Measurements from ENCODE around the gene MAD1L1. TPM values are rescaled to one million over a fixed set of nuclear protein-coding genes. Genes with fewer than 3 reads are reported as not detected.

Gene MAD1L1
- total and polyA plus RNA-seq, 2 of the 13 experiments (the other 11 are each of a cell fraction or from before 2014, with no cell fraction given), result 17.4 to 64.7 TPM

DNA sequence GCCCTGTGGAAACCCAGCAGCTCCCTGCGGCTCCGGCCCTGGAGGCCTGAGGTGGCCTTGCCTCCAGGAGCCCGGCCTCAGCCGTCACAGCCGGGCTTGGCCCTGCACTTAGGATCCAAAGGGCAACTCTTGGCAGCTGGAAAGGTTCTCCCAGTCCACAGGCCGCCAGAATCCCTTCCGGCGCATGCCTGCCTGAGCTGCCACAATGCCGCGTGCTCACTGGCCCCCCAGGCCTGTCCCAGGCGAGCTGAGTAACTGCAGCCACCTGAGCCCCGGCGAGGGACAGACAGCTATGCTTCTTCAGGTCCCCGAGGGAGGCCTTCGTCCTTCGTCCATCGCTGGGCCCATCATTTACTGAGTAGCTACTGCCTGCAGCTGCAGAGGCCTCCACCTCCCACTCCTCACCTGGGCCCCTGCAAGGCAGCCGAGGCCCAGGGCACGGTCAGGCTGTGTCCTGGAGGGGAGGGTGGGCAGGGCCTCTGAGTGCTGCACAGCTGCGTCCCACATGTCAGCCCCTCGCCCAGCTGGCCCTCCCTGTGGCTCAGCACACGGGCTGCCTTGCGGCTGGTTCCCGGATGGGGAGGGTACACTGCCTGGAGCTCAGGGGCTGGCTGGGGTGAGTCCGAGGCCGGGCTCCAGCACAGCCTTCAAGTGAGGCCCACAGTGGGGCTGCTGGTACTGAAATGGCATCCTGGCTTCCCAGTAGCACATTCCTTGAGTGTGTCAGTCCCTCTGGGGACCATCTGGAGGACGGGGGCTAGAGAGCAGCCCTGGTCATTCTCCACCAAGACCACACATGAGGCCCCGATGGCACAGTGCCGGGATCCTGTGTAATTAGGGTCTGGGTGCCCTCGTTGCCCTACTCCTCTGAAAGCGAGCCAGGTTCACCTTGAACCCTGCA lies 390.2 kb downstream of the MAD1L1 start (continued):
- TF ChIP-seq, protein P1, sequence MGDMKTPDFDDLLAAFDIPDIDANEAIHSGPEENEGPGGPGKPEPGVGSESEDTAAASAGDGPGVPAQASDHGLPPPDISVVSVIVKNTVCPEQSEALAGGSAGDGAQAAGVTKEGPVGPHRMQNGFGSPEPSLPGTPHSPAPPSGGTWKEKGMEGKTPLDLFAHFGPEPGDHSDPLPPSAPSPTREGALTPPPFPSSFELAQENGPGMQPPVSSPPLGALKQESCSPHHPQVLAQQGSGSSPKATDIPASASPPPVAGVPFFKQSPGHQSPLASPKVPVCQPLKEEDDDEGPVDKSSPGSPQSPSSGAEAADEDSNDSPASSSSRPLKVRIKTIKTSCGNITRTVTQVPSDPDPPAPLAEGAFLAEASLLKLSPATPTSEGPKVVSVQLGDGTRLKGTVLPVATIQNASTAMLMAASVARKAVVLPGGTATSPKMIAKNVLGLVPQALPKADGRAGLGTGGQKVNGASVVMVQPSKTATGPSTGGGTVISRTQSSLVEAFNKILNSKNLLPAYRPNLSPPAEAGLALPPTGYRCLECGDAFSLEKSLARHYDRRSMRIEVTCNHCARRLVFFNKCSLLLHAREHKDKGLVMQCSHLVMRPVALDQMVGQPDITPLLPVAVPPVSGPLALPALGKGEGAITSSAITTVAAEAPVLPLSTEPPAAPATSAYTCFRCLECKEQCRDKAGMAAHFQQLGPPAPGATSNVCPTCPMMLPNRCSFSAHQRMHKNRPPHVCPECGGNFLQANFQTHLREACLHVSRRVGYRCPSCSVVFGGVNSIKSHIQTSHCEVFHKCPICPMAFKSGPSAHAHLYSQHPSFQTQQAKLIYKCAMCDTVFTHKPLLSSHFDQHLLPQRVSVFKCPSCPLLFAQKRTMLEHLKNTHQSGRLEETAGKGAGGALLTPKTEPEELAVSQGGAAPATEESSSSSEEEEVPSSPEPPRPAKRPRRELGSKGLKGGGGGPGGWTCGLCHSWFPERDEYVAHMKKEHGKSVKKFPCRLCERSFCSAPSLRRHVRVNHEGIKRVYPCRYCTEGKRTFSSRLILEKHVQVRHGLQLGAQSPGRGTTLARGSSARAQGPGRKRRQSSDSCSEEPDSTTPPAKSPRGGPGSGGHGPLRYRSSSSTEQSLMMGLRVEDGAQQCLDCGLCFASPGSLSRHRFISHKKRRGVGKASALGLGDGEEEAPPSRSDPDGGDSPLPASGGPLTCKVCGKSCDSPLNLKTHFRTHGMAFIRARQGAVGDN (CRISPR knock-in tag; IDR thresholded peaks at IDR 0.05), result peak; percentile 99
- TF ChIP-seq ZNF317 (CRISPR knock-in tag; IDR thresholded peaks at IDR 0.05), result no peak
- no peak for TF ChIP-seq ZNF839 (CRISPR knock-in tag; IDR thresholded peaks at IDR 0.05; ENCODE audit: borderline replicate concordance)
- TF ChIP-seq, protein P2, sequence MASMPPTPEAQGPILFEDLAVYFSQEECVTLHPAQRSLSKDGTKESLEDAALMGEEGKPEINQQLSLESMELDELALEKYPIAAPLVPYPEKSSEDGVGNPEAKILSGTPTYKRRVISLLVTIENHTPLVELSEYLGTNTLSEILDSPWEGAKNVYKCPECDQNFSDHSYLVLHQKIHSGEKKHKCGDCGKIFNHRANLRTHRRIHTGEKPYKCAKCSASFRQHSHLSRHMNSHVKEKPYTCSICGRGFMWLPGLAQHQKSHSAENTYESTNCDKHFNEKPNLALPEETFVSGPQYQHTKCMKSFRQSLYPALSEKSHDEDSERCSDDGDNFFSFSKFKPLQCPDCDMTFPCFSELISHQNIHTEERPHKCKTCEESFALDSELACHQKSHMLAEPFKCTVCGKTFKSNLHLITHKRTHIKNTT (CRISPR knock-in tag; IDR thresholded peaks at IDR 0.05), result no peak
- TF ChIP-seq, protein P3, sequence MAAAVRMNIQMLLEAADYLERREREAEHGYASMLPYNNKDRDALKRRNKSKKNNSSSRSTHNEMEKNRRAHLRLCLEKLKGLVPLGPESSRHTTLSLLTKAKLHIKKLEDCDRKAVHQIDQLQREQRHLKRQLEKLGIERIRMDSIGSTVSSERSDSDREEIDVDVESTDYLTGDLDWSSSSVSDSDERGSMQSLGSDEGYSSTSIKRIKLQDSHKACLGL (CRISPR knock-in tag; IDR thresholded peaks at IDR 0.05), result no peak
- TF ChIP-seq SMYD3 (CRISPR knock-in tag; IDR thresholded peaks at IDR 0.05), result no peak
- TF ChIP-seq ZNF619 (CRISPR knock-in tag; IDR thresholded peaks at IDR 0.05), result no peak
- no peak; the same call in 1 of the 2 replicates for TF ChIP-seq RNF2 (conservative IDR thresholded peaks at IDR 0.05; ENCODE audit: low read depth)
- TF ChIP-seq ZBTB20 (CRISPR knock-in tag; IDR thresholded peaks at IDR 0.05; ENCODE audit: borderline replicate concordance, low read depth), result peak; percentile 61; the same call in 1 of the 2 replicates
- TF ChIP-seq ZNF678 (CRISPR knock-in tag; IDR thresholded peaks at IDR 0.05), result no peak
- no peak for TF ChIP-seq FOSL2 (CRISPR knock-in tag; IDR thresholded peaks at IDR 0.05)
- no peak for TF ChIP-seq ZNF205 (CRISPR knock-in tag; IDR thresholded peaks at IDR 0.05)
- no peak for TF ChIP-seq ZNF3 (CRISPR knock-in tag; IDR thresholded peaks at IDR 0.05)
- TF ChIP-seq, protein P4, sequence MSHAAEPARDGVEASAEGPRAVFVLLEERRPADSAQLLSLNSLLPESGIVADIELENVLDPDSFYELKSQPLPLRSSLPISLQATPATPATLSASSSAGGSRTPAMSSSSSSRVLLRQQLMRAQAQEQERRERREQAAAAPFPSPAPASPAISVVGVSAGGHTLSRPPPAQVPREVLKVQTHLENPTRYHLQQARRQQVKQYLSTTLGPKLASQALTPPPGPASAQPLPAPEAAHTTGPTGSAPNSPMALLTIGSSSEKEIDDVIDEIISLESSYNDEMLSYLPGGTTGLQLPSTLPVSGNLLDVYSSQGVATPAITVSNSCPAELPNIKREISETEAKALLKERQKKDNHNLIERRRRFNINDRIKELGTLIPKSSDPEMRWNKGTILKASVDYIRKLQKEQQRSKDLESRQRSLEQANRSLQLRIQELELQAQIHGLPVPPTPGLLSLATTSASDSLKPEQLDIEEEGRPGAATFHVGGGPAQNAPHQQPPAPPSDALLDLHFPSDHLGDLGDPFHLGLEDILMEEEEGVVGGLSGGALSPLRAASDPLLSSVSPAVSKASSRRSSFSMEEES (CRISPR knock-in tag; IDR thresholded peaks at IDR 0.05), result no peak
- no peak for TF ChIP-seq ZFP62 (CRISPR knock-in tag; IDR thresholded peaks at IDR 0.05)
- TF ChIP-seq ZNF720 (CRISPR knock-in tag; IDR thresholded peaks at IDR 0.05), result no peak
- no peak for TF ChIP-seq ZNF138 (CRISPR knock-in tag; IDR thresholded peaks at IDR 0.05; ENCODE audit: low read depth)
- TF ChIP-seq, protein P5, sequence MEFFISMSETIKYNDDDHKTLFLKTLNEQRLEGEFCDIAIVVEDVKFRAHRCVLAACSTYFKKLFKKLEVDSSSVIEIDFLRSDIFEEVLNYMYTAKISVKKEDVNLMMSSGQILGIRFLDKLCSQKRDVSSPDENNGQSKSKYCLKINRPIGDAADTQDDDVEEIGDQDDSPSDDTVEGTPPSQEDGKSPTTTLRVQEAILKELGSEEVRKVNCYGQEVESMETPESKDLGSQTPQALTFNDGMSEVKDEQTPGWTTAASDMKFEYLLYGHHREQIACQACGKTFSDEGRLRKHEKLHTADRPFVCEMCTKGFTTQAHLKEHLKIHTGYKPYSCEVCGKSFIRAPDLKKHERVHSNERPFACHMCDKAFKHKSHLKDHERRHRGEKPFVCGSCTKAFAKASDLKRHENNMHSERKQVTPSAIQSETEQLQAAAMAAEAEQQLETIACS (CRISPR knock-in tag; IDR thresholded peaks at IDR 0.05), result no peak
- no peak for TF ChIP-seq ZNF484 (CRISPR knock-in tag; IDR thresholded peaks at IDR 0.05; ENCODE audit: borderline replicate concordance, low read depth)
- no peak for TF ChIP-seq ZNF101 (CRISPR knock-in tag; IDR thresholded peaks at IDR 0.05; ENCODE audit: borderline replicate concordance, low read depth)
- no peak for TF ChIP-seq NONO (IDR thresholded peaks at IDR 0.05)
- TF ChIP-seq NONO (CRISPR knock-in tag; conservative IDR thresholded peaks at IDR 0.05), result peak; percentile 54; the same call in 1 of the 2 replicates

Measured in HepG2 (cell line).